ES-I3 (cell line): Measurements from ENCODE around the gene RIC8A.

Experiments used
- H3K36me3 ChIP-seq: 2 replicates; pipeline ENCODE4 v1.6.1; 2013; ENCODE audit warnings: mild to moderate bottlenecking, low read length, control low read depth, moderate library complexity; ENCODE audit not compliant: insufficient read depth
- H3K4me1 ChIP-seq: 2 replicates; pipeline ENCODE4 v1.6.1; 2013; ENCODE audit warnings: mild to moderate bottlenecking, control low read depth, low read length; ENCODE audit not compliant: insufficient read depth
- H3K9ac ChIP-seq: 2 replicates; pipeline ENCODE4 v1.6.1; 2013; ENCODE audit warnings: low read depth, mild to moderate bottlenecking, low read length, moderate library complexity
- H3K9me3 ChIP-seq: 2 replicates; pipeline ENCODE4 v1.6.1; 2013; ENCODE audit warnings: mild to moderate bottlenecking, low read length, moderate library complexity; ENCODE audit not compliant: control insufficient read depth, insufficient read depth

Gene RIC8A

GRCh38 chr11:256952-257737 is 49.6 kb downstream of the RIC8A start:
- H3K4me1 ChIP-seq, result no peaks in the 10 kb centered on the region

GRCh38 chr11:257766-258493 is 50.4 kb downstream of the RIC8A start:
- no peak overlapping the region for H3K9ac ChIP-seq
- no peaks in the 10 kb centered on the region; the same call in 1 of the 2 replicates for H3K36me3 ChIP-seq
- H3K4me1 ChIP-seq, result no peaks in the 10 kb centered on the region
- peaks cover 3% of the 10 kb centered on the region; the same call in 1 of the 2 replicates for H3K9me3 ChIP-seq

More at GRCh38 chr11:256952-257737, 49.6 kb downstream of the RIC8A start:
- Histone ChIP-seq H3K9ac (no peak overlapping the region), H3K36me3 (peaks cover under 1% of the 10 kb centered on the region; the same call in 1 of the 2 replicates), H3K9me3 (peaks cover 3% of the 10 kb centered on the region; the same call in 1 of the 2 replicates)

- Histone ChIP-seq H3K36me3 (no peaks in the 10 kb centered on the region), H3K9ac (no peak overlapping the region), H3K4me1 (no peaks in the 10 kb centered on the region), H3K9me3 (peaks cover 3% of the 10 kb centered on the region; the same call in 1 of the 2 replicates)
These were observed 51.9 kb downstream of the RIC8A start for GRCh38 chr11:259413-259812.

- Histone ChIP-seq H3K9ac (no peak overlapping the region), H3K9me3 (peaks cover 3% of the 10 kb centered on the region; the same call in 1 of the 2 replicates), H3K4me1 (no peaks in the 10 kb centered on the region), H3K36me3 (no peaks in the 10 kb centered on the region)
These were observed 54.1 kb downstream of the RIC8A start for GRCh38 chr11:261624-262023.
